Occipital lobe (tissue), 2 donors: ENCODE measurements around the gene GTF3A. TPM values are rescaled to one million over a fixed set of nuclear protein-coding genes. Genes with fewer than 3 reads are reported as not detected.

ENCODE experiments used
- DNase-seq: peaks from one replicate; lab custom pipeline; 2025; lab: John Stamatoyannopoulos, UW
- total RNA-seq: library from RNA; depleted of rRNA; stranded (reverse); fragments of >200 nt; gene quantifications from one replicate; pipeline ENCODE4 v1.2.3, GENCODE V29; 2014

Gene GTF3A
- total RNA-seq, 1 donor from 2014 or later, result 68.0 TPM

DNA sequence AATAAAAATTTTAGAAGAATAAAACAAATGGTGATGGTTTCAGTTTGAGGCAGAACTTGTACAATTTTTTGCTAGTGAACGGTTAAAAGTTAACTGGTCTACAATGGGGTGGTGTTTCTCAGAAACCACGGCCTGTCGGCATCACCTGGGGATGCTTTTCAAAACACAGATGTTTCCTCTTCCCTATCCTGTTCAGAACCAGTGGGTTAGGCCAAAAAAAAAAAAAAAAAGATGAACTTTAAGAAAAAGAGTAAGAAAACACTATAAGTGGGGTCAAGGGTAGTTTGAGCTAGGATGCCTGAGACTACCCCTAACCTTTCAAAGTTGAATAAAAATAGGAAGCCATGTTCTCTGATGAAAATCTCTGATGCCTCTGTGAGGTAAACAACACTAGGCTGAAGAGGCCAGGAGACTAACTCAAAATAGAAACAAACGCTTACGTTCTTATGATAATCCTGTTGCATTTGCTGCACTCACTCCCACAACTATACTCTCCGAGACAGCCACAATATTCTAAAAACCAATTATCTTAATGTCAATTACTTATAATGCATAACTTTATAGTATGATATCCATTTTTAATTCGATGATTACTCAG, 22.7 kb downstream of the GTF3A start:
- no peak for DNase-seq

DNA sequence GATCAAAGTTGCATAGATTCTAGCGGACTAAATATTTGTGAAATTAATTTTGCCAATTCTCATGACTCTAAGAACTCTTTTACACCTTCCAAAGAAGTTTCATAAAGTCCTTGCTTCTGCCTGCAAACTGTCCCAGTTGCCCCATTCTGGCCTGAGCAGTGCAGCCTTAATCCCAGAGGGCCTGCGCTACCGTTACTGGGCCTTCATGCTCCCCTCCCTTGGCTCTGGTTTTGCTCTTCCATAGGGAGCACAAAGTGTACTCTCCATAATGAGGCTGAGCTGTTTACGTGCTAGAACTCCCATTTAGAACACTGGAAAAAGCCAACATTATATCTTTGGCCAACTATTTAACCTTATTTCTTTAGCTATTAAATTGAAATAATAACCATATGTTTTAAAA, 23.9 kb downstream of the GTF3A start:
- no peak for DNase-seq

DNA sequence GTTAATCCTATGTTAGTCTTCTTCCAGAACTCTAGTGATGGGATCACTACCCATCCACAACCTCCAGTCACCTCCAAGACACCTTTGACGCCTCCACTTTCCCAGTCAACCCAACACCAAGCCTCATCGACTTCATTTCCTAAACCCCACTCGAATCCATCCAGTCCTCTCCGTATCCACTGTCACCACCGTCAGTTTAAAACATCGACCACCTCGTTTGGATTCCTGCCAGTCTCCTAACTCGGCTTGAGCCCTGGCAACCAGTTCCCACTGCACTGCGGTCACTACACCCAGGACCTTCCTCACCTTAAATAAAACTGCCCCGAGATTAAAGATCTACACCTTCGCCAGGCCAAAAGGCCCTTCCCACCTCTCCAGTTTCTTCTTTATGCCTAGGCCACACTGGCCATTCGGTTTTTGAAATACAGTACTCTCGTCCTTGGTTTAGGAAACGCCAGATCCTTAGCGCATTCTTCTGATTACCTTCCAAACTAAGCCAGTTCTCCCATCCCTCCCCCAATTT, 24.7 kb downstream of the GTF3A start:
- no peak for DNase-seq

- DNase-seq, result peak; percentile 87
These were observed 25.8 kb downstream of the GTF3A start, which contains the start of gene MTIF3 for GRCh38 chr13:27449936-27450828. TSS of gene MTIF3 (minus strand) at chr13:27450564. CDS start at chr13:27440448, 10,116 bp downstream.

DNA sequence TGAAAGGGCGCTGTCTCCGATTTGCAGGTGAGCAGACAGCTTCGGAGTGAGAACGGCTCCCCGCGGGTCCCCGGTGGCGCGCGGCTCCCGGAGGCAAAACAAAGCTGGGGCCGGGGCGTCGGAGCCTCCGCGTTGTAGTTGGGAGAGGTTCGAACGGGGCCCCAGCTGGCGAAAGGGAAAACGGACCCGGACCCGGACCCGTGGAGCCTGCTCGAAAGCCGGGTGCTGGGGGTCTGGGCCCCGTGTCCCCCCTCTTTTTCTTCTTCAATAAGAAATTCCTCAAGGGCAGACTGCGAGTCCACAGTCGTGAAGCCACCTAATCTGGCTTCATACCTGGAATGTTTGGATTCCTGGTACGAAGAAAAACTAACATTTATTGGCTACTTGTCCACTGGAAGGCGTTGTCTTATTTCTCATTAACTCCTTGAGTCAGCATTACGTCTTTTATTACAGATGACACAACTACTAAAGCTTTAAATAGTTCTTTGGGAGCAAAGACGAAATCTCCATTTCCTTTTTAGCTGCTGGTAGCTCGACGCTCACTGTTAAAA, 26.6 kb downstream of the GTF3A start:
- peak; percentile 39 for DNase-seq

DNA sequence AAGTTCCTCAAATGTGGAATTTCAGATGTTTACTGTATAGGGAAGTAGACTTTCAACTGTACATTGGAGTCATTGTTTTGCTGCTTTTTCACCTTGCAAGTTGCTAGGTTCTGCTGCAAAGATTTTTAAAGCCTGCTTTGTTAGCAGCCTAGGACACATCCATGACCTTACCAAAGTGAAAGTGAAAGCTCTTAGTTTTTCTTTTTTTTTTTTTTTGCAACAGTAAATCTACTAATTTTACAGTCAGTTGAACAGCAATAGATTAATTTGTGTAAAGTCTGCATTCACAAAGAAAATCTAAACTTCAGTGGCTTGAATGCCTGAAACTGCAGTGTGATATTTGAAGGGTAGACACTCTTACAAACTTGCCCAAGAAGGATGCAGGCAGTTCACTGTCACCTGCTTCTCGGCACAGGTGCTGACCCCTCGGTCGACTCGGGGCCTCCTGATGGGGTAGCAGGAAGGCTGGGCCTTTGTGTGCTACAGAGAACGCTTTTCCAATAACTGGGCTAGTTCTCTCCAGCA, 31.0 kb downstream of the GTF3A start:
- DNase-seq, result no peak

DNA sequence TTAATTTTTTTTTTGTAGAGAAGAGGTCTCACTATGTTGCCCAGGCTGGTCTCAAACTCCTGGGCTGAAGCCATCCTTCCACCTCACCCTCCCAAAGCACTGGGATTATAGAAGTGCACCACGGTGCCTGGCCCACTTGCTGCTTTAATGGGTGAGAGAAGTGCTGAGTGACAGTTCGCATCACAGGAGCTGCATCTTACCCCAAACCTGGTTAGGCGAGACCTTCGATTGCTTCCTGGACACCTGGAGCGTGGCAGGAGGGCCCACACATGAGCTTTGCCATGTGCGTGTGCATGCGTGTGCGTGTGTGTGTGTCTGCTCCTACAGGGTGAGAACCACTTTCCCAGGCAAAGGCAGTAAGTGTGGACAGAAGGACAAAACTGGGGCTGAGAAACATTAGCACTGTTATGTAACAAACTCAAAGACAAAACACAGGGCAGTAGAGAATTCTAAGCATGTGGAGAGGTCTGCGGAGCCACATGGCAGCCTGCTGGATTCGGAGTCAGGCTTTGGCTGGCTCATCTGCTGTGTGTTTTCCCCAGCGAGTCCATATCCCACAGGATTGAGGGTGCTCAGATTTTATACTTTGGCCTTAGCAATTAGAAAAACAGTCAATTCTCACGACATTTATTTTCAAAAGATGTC, 37.6 kb downstream of the GTF3A start:
- DNase-seq, result no peak

- no peak for DNase-seq
These were observed 39.1 kb downstream of the GTF3A start for GRCh38 chr13:27463500-27463899.

DNA sequence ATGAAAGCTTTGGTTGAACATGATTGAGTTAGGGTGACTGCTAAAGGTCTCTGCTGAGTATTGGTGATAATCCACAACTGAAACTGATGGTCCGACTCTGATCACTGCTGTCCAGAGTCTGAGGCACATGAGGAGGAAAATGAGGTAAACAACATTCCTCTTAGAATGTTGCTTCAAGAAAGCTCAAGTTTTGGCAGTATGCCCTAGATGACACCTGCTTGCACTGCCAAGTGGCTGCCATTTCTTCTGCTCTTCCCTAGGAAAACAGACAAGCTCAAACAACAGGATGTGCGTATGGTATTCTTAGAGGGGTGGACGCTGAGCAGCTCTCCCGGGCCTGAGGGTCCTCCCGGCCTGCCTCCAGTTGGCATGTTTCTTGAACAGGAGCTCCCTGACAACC, 41.2 kb downstream of the GTF3A start:
- DNase-seq, result no peak

DNA sequence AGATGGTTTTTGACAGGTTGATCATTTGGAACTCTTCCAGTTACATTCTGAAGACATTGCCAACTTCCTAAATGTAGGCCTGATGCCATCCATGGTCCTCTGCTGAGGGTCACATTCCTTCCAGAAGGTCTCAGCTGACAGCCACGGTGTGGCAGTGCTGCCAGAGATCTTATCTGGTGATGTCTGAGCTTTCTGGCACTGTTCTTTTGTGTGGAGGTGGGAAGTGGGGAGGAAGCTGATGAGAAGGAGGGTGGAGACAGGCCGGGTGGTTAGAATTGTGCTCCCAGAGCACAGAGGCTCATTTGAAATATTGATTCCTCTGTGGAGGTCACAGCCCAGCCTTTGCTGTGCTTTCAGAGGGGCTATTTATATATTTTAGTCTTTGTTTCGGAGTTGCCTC, 42.1 kb downstream of the GTF3A start:
- no peak for DNase-seq

DNA sequence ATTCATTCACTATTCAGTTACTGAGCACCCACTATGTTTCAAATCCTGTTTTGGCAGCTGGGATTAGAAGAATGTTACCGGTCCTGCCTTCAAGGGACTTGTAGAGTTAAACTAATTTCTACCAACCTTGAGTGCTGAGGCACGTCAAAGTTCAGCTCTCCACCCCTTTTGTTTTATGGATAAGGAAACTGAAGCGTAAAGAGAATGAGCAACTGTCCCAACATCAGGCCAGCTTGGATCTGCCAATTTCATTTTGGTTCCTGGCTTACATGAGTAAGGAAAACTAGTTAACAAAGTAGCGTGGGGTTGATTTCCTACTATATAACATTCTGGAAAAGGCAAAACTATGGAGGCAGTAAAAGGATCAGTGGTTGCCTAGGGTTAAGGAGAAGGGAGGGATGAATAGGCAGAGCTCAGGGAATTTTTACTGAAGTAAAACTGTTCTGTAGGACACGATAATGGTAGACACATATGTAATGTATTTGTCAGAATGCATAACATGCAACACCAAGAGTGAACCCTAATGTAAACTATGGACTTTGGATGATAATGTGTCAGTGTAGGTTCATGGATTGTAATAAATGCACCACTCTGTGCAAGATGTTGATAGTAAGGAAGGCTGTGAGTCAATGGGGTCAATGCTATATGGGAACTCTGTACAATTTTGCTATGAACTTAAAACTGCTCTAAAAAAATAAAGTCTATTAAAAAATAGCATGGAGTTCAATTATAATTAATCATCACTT, 45.8 kb downstream of the GTF3A start:
- no peak for DNase-seq

- DNase-seq, result no peak
These were observed 48.0 kb downstream of the GTF3A start for GRCh38 chr13:27472441-27472840.

DNA sequence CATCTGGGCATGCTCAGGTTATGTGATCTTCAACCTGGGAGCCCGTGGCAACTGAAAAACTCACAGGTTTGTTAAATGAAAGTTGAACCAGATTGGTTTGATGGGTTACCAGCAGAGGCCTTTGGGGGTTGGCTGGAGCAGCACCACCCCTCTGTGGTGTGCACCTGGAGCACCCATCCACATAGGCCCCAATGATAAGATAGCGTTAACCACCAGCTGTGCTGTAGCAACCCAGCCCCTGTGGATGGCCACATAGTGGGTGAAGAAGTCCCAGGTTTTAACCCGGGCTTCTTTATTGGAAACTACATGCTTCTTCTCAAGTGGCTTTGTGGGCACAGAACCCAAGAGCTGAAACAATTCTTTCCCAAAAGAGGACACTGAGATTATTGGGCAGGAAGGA, 48.5 kb downstream of the GTF3A start:
- DNase-seq, result no peak

DNA sequence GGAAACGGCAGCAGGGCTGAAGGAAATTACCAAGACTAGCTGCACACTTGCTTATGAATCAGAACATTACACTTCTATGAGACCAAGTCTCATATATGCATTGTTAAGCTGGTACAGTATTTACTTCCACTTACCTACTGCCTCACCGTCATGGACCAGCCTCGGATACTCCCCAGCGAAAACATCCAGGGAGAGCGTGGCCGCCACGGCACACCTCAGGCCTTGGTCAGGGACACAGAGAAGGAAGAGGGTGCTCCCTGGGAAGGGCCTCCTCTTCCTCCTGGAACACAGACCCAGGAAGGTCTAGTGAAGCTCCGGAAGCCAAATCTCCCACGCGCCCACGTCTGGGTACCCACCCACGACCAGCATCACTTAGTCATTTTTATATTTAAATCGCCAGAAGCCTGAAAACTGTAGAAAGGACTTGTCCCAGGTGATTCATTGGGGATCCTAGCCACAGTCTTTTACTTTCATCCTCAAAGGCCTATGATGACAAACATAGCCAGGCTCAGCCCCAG, 50.4 kb downstream of the GTF3A start:
- peak; percentile 44 for DNase-seq

DNA sequence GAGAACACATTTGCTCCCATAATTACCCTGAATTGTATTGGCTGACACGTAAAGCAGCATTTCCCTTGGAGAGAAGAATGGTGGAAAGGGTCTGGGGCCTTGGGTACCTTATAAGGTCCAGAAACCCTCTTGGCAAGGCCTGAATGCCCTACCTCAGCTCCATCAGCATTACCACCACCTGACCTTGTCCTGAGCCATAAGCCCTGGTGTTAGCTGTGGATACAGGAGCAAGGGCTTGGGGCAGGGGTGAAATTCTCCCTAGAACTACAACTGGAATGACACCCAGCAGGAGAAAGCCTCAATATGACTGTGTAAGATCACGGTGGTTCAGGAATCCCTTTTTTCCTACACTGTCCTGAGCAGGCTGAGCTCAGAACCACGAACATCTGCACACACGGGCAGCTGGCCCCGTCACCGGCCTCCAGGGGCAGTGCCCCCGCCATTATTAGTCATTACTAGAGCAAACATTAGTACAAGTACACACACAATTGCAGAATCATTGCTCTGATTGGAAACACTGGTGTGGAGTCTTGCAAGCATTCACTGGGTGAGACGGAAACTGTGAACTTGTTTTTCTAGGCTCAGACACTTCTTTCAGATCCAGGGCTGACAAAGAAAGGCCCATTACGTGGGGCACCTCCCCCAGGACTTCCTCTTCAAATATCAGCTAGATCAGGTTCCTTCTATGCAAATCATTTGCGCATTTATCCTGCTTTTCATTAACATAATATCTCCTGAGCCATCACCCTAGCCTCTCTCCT, 52.7 kb downstream of the GTF3A start:
- DNase-seq, result no peak

- DNase-seq, result no peak
These were observed 57.3 kb downstream of the GTF3A start for GRCh38 chr13:27481766-27482165.

- no peak for DNase-seq
These were observed 58.6 kb downstream of the GTF3A start for GRCh38 chr13:27482983-27483382.

DNA sequence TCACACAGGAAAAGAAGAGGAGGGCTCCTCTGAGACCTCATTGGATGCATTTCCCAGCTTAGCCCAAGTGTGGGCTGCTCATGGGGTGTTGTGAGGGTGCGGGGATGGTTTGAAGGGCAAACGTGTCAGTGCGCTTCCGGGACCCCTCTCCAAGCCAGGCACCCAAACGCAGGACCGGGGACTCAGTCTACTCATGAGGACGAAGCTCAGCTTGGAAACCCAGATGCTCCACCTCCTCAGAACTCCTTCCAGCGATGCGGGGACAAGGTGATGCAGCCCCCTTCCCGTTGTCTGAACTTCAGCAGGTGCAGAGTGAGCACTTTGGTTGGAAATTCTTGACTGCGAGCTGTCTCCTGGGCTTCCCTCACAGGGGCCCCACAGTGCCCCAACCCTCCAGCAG, 59.0 kb downstream of the GTF3A start:
- no peak for DNase-seq
